COR-L47 (cell line): ENCODE measurements around the gene FBRSL1.
"Not testable (repeated sequence)": the region's sequence is repeated elsewhere in the genome, so short reads cannot be mapped to it uniquely, and the experiment has no call there.

Experiments used
- DNase-seq: peaks from one replicate; lab custom pipeline; 2025; lab: John Stamatoyannopoulos, UW

FBRSL1 gene

DNA sequence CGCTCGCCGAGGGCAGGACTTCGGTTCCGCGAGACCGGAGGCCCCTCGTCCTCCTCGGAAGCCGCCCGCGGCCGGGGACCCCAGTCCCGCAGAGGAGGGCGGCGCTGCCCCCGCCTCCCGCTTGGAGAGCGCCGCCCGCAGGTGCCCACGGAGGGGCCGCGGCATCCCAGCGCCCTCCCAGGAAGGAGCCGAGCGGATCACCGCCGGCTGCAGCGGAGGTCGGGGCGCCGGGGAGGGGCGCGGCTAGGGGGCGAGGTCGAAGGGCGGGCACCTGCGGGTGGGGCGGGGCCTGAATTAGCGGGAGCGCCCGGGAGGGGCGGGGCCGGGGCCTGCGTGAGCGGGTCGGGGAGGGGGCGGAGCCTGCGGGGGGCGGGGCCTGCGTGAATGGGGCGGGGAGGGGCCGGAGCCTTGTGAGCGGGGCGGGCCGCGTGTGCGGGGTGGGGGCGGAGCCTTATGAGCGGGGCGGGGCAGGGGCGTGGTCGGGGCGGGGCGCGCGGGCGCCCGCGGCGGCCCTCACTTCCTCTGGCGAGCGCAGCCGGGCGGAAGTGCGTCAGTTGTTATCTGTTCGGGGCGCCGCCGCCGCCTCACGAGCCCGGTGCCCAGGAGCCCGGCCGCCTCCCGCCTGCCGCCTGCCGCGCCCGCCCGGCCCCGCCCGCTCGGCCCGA lies at the start of gene FBRSL1:
FBRSL1 (plus strand) TSS at position 550 of the 665 bp plus-strand sequence.
- DNase-seq, result peak; percentile 92

DNA sequence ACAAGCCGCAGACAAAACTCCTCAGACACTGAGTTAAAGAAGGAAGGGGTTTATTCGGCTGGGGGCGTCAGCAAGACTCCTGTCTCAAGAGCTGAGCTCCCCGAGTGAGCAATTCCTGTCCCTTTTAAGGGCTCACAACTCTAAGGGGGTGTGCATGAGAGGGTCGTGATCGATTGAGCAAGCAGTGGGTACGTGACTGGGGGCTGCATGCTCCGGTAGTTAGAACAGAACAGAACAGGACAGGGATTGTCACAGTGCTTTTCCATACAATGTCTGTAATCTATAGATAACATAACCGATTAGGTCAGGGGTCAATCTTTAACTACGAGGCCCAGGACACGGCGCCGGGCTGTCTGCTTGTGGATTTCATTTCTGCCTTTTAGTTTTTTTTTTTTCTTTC lies 49.5 kb upstream of the FBRSL1 start:
- not testable (repeated sequence) for DNase-seq

- no peak for DNase-seq
Observed at GRCh38 chr12:132441871-132442863, 47.8 kb upstream of the FBRSL1 start.

DNA sequence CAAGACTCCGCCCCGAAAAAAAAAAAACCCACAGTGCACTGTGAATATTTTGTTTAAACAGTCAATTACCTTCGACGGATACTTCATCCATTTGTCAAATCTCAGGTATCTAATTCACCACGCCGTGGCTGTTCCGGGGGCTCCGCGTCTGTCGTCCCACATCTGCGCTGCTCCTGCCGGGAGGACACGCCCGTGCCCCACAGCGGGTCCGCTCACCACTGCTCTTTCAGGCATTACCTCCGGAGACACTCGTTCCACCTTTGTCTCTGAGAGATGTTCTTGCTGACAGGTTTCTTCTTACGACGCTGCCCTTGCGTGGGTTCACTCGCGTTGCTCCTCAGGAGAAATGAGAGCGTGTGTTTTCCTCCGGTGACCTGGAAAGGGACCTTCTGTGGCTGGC lies 46.9 kb upstream of the FBRSL1 start:
- no peak for DNase-seq

DNA sequence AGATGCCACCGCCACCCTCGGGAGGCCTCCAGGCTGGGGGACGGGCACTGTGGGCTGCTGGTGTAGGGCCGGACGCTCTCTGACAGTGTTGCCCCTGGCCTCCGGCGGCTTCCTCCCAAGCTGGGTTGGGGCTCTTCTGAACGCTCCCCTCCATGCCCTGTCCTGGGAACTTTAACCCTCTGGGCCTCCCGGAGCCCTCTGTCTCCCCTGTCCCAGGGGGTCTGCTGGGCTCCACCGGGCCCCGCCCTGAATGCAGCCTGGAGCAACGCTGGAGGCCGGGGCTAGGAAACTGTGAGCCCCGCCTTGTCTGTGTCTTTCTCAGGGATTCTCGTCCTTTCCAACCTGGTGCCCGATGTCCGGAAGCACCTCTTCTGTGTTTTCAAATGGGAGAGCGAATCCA lies 45.7 kb upstream of the FBRSL1 start:
- no peak for DNase-seq

DNA sequence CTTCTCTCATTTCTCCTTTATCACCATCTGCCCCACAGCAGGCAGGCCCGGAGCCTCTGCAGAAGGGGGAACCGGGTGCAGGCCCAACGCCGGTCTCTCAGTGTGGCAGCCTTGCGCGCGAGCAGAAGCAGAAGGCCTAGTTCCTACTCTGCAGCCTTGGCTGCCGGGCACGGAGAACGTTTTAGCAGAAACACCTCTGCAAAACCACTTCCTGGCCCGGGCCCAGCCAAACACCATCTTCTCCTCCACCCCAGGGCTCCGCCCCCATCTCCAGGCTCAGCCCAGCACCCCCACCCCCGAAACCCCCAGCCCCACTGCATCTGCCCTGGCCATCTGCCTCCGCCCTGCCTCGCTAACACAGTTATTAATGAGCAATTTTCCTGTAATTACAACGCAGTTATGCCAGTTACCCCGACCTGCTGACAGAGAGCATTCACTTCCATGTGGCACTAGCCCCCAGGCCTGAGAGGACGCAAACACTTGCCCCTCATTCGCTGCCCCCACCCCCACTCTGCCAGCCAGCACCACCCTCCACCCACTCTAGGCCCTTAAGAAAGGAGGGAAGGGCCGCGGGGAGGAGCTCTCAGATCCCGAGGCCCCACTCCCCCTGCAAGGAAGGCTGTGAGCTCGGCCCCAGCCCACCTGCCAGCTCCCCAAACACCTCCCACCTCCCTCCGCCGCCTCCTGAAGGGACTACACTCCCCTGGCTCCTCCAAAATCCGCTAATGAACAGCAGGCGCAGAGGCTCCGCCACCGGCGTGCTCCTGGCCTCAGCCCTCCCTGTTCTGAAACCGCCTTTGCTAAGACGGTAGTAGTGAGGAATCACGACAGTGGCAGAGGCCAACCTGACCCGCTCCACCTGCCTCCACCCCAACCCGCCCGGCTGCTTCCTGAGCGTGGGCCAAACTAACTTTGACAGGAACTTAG lies 44.7 kb upstream of the FBRSL1 start:
- DNase-seq, result peak; percentile 61

DNA sequence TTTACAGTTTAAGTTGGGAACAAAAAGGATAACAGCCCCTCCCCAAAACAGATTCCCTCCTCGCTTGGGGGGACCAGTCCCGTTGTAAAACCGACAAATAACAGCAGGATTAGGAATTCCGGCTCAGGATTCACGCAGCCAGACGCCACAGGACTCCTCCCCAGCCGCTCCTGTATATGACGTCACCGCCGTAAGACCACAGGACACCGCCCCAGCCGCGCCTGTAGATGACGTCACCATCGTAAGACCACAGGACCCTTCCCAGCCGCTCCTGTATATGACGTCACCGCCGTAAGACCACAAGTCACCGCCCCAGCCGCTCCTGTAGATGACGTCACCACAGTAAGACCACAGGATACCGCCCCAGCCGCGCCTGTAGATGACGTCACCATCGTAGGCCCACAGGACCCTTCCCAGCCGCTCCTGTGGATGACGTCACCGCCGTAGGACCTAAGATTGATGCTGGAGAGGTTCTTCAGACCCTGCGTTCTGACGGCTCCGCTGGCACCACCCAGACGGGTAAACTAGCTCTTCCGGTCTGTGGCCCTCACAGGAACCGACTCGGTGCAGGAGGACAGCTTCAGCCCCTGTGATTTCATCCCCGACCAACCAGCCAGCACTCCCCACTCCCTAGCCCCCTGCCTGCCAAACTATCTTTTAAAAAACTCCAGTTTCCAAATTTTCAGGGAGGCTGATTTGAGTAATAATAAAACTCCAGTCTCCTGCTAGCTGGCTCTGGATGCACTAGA lies 43.9 kb upstream of the FBRSL1 start:
- no peak for DNase-seq

- no peak for DNase-seq
Observed at GRCh38 chr12:132446633-132447326, 43.2 kb upstream of the FBRSL1 start.

GRCh38 chr12:132447327-132447720 lies 42.6 kb upstream of the FBRSL1 start:
- no peak for DNase-seq

DNA sequence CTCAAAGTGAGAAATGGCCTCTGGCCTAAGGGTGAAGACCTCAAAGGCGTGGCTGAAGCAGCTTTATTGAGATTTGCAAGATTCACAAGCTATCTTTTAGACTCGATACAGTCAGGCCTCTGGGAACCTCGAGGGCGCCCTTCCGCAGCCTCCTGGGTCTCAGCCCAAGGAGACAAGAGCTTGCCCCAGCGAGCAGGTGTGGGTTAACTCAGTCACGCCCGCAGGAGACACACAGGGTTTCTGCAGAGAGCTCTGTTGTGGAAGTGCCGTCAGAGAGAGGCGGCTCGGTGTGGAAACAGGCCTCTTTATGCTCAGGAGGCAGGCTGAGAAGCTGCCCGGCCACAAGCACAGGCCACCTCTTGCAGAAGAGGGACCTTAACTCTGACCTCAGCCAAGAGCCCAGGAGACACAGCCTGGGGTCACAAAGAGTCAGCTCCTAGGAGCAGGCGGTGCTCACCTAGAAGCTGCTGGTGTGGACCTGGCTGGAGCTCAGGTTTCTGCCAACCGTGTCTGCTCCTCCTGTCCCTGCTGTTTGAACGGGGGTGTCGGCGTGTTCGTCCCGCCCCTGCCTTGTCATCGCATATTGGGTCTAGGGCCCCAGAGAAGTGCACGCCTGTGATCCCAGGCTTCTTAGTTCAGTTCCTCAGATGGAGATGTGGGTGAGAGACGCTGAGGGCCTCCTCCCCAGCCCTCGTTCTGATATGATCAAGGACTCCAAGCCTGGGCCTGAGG lies 42.1 kb upstream of the FBRSL1 start:
- DNase-seq, result no peak

- DNase-seq, result no peak
Observed at GRCh38 chr12:132448463-132448820, 41.5 kb upstream of the FBRSL1 start.

- DNase-seq, result no peak
Observed at GRCh38 chr12:132449565-132450417, 40.2 kb upstream of the FBRSL1 start.

DNA sequence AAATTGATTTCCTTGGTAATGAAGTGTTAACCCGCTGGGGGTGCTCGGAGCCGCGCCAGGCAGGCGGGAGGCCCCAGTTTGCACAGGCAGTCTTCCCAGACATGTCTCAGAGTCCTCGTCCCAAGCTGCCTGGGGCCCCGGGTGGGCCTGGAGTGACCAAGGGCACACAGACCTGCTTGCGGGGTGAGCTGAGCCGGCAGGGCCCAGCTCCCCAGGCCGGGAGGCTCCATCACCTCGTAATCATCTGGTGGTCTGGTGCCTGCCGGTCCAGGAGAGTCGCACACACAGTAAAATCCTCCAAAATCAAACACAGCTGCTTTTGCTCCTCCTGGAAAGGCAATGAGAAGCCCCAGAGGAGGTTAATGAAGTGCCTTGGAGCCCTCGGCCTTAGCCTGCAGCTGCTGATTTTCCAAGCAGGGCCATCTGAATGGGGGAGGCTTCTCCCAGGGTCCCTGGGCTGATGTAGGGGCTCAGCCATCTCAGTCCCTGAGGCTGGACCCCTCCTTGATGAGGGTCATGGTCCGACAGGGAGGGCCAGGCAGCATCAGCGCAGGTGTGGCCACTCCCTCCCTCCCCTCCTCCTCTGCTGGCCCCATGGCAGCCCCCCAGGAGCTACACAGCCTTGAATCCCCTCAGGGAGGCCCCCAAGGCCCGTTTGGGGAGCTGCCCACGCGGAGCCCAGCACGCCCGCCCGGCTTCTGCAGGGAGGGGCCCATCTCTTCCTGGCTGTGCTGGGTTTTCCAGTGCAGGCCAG lies 39.4 kb upstream of the FBRSL1 start:
- peak; percentile 53 for DNase-seq

GRCh38 chr12:132451172-132451835 lies 38.6 kb upstream of the FBRSL1 start:
- DNase-seq, result no peak

DNA sequence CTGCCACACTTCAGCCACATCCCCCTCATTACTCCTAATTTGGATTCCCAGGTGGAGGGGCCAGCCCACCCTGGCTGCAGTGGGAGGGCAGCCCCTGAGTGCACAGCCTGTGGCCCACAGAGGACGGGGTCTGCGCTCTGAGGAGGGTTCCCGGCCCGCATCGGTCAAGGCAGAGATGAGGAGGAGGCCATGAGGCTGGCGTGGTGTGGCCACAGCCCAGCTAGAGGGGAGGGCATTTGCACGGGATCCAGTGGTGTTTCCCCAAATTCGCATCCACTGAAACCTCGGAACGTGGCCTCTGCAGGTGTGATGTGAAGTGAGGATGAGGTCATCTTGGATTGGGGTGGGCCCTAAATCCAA lies 38.1 kb upstream of the FBRSL1 start:
- DNase-seq, result no peak

DNA sequence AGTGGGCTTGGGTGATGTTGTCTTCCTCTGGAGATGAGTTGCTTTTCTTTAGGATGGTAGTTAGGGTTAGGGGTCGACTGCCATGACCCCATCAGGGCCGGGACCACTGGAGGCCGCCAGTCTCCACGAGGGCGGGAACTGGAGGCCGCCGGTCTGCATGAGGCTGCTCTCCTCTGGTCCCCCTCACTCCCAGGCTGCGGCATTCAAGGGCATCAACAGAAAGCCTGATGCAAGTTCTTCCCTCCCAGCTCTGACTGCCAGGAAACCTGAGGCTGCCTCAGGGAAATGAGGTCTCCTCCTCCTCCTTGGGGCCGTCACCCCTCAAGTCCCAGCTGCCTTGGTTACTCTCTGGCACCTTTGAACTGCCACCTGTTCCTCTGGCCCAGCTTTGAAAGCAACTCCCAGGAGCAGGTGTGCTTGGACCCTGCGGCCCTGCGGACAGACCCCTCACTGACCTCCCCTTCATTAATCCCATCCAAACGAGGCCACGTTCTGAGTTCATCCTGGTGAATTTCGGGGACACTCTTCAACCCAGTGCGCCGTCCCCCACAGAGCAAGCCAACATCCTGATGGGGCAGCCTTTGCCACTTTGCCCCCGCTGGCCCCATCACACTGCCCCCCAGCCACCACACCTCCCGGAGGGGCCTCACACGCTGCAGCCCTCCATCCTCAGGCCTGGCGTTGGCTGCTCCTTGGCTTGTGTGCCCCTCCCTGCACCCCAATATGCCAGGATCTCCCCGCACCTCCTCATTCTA lies 37.2 kb upstream of the FBRSL1 start:
- DNase-seq, result no peak
